ENCODE measurements around the gene SIGMAR1.
A peak's percentile ranks its signal among the peaks of the same experiment; 100 is the strongest.

SIGMAR1 gene

GRCh38 chr9:34612788-34613390 lies 24.7 kb downstream of the SIGMAR1 start:
- H3K4me1 ChIP-seq (ENCODE audit: control insufficient read depth, insufficient read depth, low read length, unreplicated experiment): peaks cover 12% of the 10 kb centered on the region
- H2AFZ ChIP-seq (ENCODE audit: low read length, unreplicated experiment): peak overlapping the region; percentile 33
- peak overlapping the region; percentile 86 for H3K4me3 ChIP-seq (ENCODE audit: low read depth, low read length)
- no peaks in the 10 kb centered on the region for H3K36me3 ChIP-seq (ENCODE audit: insufficient read depth, low read length)
- peaks cover 9% of the 10 kb centered on the region for H3K79me2 ChIP-seq (ENCODE audit: control insufficient read depth, insufficient read depth, low read length, unreplicated experiment)
- H3K27ac ChIP-seq (ENCODE audit: low read depth, low read length): no peak overlapping the region
- no peaks in the 10 kb centered on the region for H3K27me3 ChIP-seq (ENCODE audit: insufficient read depth, low read length)

GRCh38 chr9:34611811-34612787 lies 25.5 kb downstream of the SIGMAR1 start, which contains the start of gene RPP25L:
Gene RPP25L, minus strand, starts transcription at chr9:34612097. Its CDS starts 801 bp downstream, at chr9:34611296.
- Histone ChIP-seq H3K36me3 (ENCODE audit: insufficient read depth, low read length) (no peaks in the 10 kb centered on the region), H3K79me2 (ENCODE audit: control insufficient read depth, insufficient read depth, low read length, unreplicated experiment) (peaks cover 9% of the 10 kb centered on the region), H3K27me3 (ENCODE audit: insufficient read depth, low read length) (no peaks in the 10 kb centered on the region), H3K27ac (ENCODE audit: low read depth, low read length) (peak within 1 kb of the TSS; percentile 35; the same call in 1 of the 2 replicates), H3K4me1 (ENCODE audit: control insufficient read depth, insufficient read depth, low read length, unreplicated experiment) (peaks cover 12% of the 10 kb centered on the region), H3K4me3 (ENCODE audit: low read depth, low read length) (peak within 1 kb of the TSS; percentile 86), H2AFZ (ENCODE audit: low read length, unreplicated experiment) (peak within 1 kb of the TSS; percentile 81)

- Histone ChIP-seq H3K4me1 (ENCODE audit: control insufficient read depth, insufficient read depth, low read length, unreplicated experiment) (peaks cover 12% of the 10 kb centered on the region), H3K36me3 (ENCODE audit: insufficient read depth, low read length) (no peaks in the 10 kb centered on the region), H2AFZ (ENCODE audit: low read length, unreplicated experiment) (peak overlapping the region; percentile 81), H3K4me3 (ENCODE audit: low read depth, low read length) (peak overlapping the region; percentile 86), H3K27me3 (ENCODE audit: insufficient read depth, low read length) (no peaks in the 10 kb centered on the region), H3K27ac (ENCODE audit: low read depth, low read length) (peak overlapping the region; percentile 35; the same call in 1 of the 2 replicates), H3K79me2 (ENCODE audit: control insufficient read depth, insufficient read depth, low read length, unreplicated experiment) (peaks cover 9% of the 10 kb centered on the region)
These were observed 26.3 kb downstream of the SIGMAR1 start for GRCh38 chr9:34611251-34611810.

- Histone ChIP-seq H3K27ac (ENCODE audit: low read depth, low read length) (no peak overlapping the region), H3K79me2 (ENCODE audit: control insufficient read depth, insufficient read depth, low read length, unreplicated experiment) (peaks cover 9% of the 10 kb centered on the region), H3K27me3 (ENCODE audit: insufficient read depth, low read length) (0 out of 2 replicates have a peak, but pooled peaks cover 3% of the 10 kb centered on the region), H2AFZ (ENCODE audit: low read length, unreplicated experiment) (no peak overlapping the region), H3K36me3 (ENCODE audit: insufficient read depth, low read length) (no peaks in the 10 kb centered on the region), H3K4me1 (ENCODE audit: control insufficient read depth, insufficient read depth, low read length, unreplicated experiment) (peaks cover 12% of the 10 kb centered on the region), H3K4me3 (ENCODE audit: low read depth, low read length) (peak overlapping the region; percentile 86)
These were observed 27.0 kb downstream of the SIGMAR1 start for GRCh38 chr9:34610434-34611206.

- Histone ChIP-seq H3K4me3 (ENCODE audit: low read depth, low read length) (no peak overlapping the region), H3K36me3 (ENCODE audit: insufficient read depth, low read length) (no peaks in the 10 kb centered on the region), H3K27me3 (ENCODE audit: insufficient read depth, low read length) (peaks cover 7% of the 10 kb centered on the region; the same call in 1 of the 2 replicates), H3K79me2 (ENCODE audit: control insufficient read depth, insufficient read depth, low read length, unreplicated experiment) (peaks cover 9% of the 10 kb centered on the region), H3K27ac (ENCODE audit: low read depth, low read length) (no peak overlapping the region), H3K4me1 (ENCODE audit: control insufficient read depth, insufficient read depth, low read length, unreplicated experiment) (peaks cover 9% of the 10 kb centered on the region), H2AFZ (ENCODE audit: low read length, unreplicated experiment) (no peak overlapping the region)
These were observed 30.3 kb downstream of the SIGMAR1 start for GRCh38 chr9:34607331-34607730.

GRCh38 chr9:34606905-34607304 lies 30.7 kb downstream of the SIGMAR1 start:
- no peak overlapping the region for H3K4me3 ChIP-seq (ENCODE audit: low read depth, low read length)
- peaks cover 7% of the 10 kb centered on the region for H3K4me1 ChIP-seq (ENCODE audit: control insufficient read depth, insufficient read depth, low read length, unreplicated experiment)
- H2AFZ ChIP-seq (ENCODE audit: low read length, unreplicated experiment): no peak overlapping the region
- H3K27me3 ChIP-seq (ENCODE audit: insufficient read depth, low read length): peaks cover 7% of the 10 kb centered on the region; the same call in 1 of the 2 replicates
- no peak overlapping the region for H3K27ac ChIP-seq (ENCODE audit: low read depth, low read length)
- H3K36me3 ChIP-seq (ENCODE audit: insufficient read depth, low read length): no peaks in the 10 kb centered on the region
- H3K79me2 ChIP-seq (ENCODE audit: control insufficient read depth, insufficient read depth, low read length, unreplicated experiment): peaks cover 9% of the 10 kb centered on the region

GRCh38 chr9:34606190-34606589 lies 31.4 kb downstream of the SIGMAR1 start:
- Histone ChIP-seq H3K4me1 (ENCODE audit: control insufficient read depth, insufficient read depth, low read length, unreplicated experiment) (peaks cover 5% of the 10 kb centered on the region), H2AFZ (ENCODE audit: low read length, unreplicated experiment) (no peak overlapping the region), H3K27ac (ENCODE audit: low read depth, low read length) (no peak overlapping the region), H3K79me2 (ENCODE audit: control insufficient read depth, insufficient read depth, low read length, unreplicated experiment) (peaks cover 6% of the 10 kb centered on the region), H3K27me3 (ENCODE audit: insufficient read depth, low read length) (peaks cover 7% of the 10 kb centered on the region; the same call in 1 of the 2 replicates), H3K36me3 (ENCODE audit: insufficient read depth, low read length) (no peaks in the 10 kb centered on the region), H3K4me3 (ENCODE audit: low read depth, low read length) (no peak overlapping the region)

- no peak overlapping the region for H3K4me3 ChIP-seq (ENCODE audit: low read depth, low read length)
- no peaks in the 10 kb centered on the region for H3K36me3 ChIP-seq (ENCODE audit: insufficient read depth, low read length)
- peaks cover 10% of the 10 kb centered on the region; the same call in 1 of the 2 replicates for H3K27me3 ChIP-seq (ENCODE audit: insufficient read depth, low read length)
- H3K4me1 ChIP-seq (ENCODE audit: control insufficient read depth, insufficient read depth, low read length, unreplicated experiment): no peaks in the 10 kb centered on the region
- no peaks in the 10 kb centered on the region for H3K79me2 ChIP-seq (ENCODE audit: control insufficient read depth, insufficient read depth, low read length, unreplicated experiment)
- no peak overlapping the region for H3K27ac ChIP-seq (ENCODE audit: low read depth, low read length)
- no peak overlapping the region for H2AFZ ChIP-seq (ENCODE audit: low read length, unreplicated experiment)
These were observed 33.9 kb downstream of the SIGMAR1 start for GRCh38 chr9:34603610-34604231.

- no peaks in the 10 kb centered on the region for H3K79me2 ChIP-seq (ENCODE audit: control insufficient read depth, insufficient read depth, low read length, unreplicated experiment)
These were observed 35.5 kb downstream of the SIGMAR1 start for GRCh38 chr9:34601937-34602573.

More at GRCh38 chr9:34601937-34602573, 35.5 kb downstream of the SIGMAR1 start:
- H3K27me3 ChIP-seq (ENCODE audit: insufficient read depth, low read length): peaks cover 13% of the 10 kb centered on the region; the same call in 1 of the 2 replicates
- no peak overlapping the region for H3K4me3 ChIP-seq (ENCODE audit: low read depth, low read length)
- H3K36me3 ChIP-seq (ENCODE audit: insufficient read depth, low read length): no peaks in the 10 kb centered on the region
- H3K27ac ChIP-seq (ENCODE audit: low read depth, low read length): no peak overlapping the region
- no peaks in the 10 kb centered on the region for H3K4me1 ChIP-seq (ENCODE audit: control insufficient read depth, insufficient read depth, low read length, unreplicated experiment)
- no peak overlapping the region for H2AFZ ChIP-seq (ENCODE audit: low read length, unreplicated experiment)
